HG02840 (cell line): ENCODE data around the gene ZBTB47.

Experiments used
- ATAC-seq: cut with Tn5 transposase; IDR thresholded peaks from one replicate; pipeline ENCODE4 v1.9.1; 2021; ENCODE audit warnings: mild to moderate bottlenecking, moderate library complexity, moderate number of reproducible peaks; ENCODE audit not compliant: unreplicated experiment, low FRiP score

The ZBTB47 gene

DNA sequence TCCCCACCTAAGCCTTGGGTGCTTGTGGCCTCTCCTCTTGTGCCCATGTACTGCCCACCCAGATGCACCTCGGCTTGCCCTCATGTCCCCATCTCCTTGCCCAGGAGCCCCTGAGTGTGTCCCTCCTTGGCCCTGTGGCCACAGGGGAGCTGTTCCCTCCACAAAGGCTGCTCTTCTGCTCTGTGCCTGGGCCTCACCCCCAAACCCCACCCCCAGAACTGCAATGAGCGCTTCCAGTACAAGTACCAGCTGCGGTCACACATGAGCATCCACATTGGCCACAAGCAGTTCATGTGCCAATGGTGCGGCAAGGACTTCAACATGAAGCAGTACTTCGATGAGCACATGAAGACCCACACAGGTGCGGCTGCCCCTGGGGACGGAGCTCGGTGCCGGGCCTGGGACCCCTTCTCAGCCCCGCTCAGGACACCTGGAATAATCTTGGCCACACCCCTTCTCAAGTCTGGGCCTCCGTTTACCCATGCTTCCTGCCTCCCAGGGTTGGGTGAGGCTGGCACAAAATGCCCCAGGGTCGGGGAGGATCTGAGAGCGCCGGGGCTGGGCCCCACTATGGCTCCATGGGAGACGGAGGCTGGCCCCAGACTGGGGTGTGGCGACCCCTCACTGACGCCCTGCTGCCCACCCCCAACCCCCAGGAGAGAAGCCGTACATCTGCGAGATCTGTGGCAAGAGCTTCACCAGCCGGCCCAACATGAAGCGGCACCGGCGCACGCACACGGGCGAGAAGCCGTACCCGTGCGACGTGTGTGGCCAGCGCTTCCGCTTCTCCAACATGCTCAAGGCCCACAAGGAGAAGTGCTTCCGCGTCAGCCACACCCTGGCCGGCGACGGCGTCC lies 10.3 kb downstream of the ZBTB47 start:
- no peak for ATAC-seq

- ATAC-seq = no peak
Measured at GRCh38 chr3:42664438-42664803, 10.9 kb downstream of the ZBTB47 start.

DNA sequence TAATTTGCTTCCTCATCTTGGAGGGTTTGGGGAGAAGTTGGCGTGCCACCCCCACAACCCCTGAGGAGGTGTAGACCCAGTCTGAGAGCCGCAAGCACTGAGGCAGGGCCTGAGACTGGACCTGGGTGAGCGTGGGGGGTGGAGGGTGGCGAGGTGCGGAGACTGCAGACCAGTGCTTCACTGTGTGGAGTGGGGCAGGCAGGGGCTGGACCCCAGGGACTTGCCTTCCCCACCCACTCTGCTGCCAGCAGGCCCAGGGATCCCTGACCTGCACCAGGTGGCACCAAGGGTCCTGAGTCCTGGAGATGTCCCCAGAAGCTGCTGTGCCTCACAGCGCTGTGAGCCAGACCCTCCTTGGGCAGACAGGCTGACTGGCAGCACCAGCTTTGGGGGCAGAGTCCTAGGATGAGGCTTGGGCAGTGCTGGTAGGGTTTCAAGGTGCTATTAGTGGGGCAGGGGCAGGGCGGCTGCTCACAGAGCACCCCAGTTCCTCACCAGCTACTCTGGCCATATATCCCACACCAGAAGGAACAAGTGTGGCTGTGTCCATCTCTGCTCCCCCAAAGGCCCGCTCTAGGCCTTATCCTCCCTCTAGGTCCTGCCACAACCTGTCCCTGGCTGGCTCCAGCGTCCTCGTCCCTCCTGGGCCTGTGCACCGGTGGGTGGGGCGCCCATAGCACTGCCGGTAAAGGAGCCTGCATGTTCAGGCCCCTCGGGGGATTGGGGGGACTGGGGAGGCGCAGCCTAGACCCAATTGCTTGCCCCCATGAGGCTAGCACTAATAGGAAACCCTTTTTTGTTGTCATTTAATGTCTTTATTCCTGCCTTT lies 11.8 kb downstream of the ZBTB47 start:
- no peak for ATAC-seq

- no peak for ATAC-seq
Measured at GRCh38 chr3:42666022-42666421, 12.5 kb downstream of the ZBTB47 start.

DNA sequence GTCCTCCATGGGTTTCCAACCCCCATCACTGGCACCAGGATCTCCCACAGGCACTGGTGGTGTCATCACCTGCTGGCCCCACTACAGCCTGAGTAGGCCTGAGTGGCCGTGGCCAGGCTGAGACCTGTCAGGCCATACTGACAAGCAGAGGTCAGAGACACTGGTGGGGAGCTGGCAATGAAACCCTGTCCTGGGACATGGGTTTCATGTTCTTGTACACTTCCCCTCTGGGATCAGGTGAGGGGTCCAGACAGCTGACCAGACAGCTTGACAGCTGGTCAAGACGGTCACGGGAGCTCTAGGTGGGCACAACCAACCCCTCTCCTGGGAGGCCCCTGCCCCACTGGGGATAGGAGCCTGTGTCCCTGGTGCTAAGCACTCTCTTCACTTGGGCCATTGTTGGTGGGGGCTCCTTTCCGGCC lies 13.1 kb downstream of the ZBTB47 start:
- no peak for ATAC-seq

DNA sequence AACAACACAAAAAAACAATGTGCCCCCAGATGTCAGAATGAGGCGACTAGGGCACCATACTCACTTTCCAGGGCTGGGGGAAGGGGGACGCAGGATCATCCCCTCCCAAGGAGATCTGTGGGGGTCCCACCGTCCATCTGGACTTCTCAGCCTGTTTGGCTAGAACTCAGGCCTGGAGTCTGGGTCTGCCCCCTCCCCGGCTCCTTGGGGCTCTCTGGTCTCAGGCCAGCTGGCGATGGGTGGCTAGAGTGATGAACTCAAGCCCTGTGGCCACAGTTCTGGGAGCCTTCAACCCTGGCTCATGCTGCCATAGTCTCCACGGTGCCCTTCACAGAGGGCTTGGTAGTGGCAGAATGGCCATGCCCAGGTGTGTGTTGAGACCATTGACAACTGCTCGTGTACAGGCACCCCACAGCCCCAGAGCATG lies 13.6 kb downstream of the ZBTB47 start:
- ATAC-seq = no peak

- no peak for ATAC-seq
Measured at GRCh38 chr3:42667523-42668412, 14.3 kb downstream of the ZBTB47 start.

GRCh38 chr3:42668413-42668760 lies 14.9 kb downstream of the ZBTB47 start:
- ATAC-seq = no peak

DNA sequence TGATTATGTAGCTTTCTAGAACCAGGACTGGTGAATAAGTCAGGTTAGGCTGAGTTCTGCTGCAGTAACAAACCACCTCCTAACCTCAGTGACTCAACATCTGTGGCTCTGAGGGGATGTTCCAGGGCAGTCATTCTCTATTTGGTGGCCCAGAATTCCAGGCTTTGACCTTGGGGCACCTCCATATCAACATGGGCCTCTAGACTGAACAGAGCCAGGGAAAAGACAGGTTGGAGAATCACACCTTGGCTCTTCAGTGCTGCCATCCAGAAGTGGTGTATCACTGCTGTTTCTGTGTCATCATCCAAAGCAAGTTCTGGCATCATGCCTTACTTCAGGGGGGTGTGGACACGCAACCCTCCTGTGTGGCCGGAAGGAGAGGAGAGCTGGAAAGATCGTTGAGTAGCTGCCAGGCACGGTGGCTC lies 15.3 kb downstream of the ZBTB47 start:
- ATAC-seq = no peak

- no peak for ATAC-seq
Measured at GRCh38 chr3:42670051-42670576, 16.6 kb downstream of the ZBTB47 start.

- no peak for ATAC-seq
Measured at GRCh38 chr3:42670670-42671069, 17.2 kb downstream of the ZBTB47 start.

DNA sequence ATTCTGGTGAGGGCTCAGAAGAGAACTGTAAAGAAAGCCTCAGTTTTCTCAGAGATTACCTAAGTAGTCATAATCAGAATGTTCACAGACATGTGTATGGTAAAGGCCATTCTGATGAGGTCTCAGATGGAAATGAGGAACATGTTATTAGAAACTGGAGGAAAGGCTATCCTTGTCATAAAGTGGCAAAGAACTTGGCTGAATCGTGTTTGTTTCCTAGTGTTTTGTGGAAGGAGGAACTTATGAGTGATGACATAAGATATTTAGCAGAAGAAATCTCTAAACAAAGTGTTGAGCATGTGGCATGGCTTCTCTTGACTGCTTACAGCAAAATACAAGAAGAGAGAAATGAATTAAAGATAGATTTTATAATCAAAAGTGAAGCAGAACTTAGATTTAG lies 19.0 kb downstream of the ZBTB47 start:
- ATAC-seq = no peak

GRCh38 chr3:42673082-42673481 lies 19.6 kb downstream of the ZBTB47 start:
- ATAC-seq = no peak

DNA sequence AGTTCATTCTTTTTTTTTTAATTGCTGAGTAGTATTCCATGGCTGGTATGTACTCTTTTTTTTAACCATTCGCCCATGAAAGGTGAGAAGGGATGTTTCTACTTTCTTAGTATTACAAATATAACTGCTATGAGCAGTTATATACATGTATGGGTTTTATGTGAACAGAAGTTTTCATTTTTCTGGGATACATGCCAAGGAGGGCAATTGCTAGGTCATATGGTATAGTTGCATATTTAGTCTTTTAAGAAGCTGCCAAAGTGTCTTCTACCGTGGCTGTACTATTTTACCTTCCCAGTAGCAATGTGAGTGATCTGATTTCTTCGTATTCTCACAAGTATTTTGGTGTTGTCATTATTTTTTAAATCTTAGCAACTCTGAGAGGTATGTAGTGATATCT lies 20.6 kb downstream of the ZBTB47 start:
- ATAC-seq = no peak

- ATAC-seq = no peak
Measured at GRCh38 chr3:42675909-42676308, 22.4 kb downstream of the ZBTB47 start.

DNA sequence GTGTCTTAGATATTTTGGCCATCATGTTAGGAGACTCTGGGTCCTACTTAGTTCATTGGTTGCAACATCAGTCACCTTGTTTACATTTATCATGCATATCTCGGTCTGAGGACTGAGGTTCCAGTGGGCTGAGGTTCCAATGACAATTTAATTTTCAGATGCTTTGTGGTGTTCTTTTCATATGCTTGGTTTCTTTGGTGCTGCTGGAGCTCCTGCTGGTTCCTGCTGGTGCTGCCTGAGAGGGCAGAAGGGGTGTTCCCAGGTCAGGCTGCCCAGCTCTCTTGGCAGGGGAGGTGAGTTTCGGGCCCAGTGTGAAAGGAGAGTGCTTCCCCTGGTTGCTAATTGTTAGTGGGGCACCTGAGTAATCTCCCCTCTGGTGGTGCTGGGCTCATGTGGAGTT lies 24.9 kb downstream of the ZBTB47 start:
- ATAC-seq = no peak

GRCh38 chr3:42680271-42680670 lies 26.8 kb downstream of the ZBTB47 start:
- ATAC-seq = no peak

DNA sequence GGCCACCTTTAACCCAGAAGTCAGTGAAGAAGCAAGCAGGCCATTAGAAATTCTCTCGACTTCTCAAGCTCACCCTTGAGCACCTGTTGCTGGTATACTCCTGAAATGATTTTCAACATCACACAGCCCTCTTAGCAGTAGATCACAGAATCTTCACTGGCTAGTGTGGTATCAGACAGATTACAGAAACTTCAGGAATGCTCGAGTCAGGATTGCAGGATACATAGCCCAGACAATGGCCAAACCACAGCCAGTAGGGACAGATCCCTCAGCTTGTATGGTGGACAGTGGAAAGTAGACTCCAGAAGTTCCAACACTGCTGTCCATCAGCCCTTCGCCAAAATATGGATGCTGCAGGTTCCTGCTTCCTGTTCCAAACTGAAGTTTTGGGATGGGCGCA lies 27.3 kb downstream of the ZBTB47 start:
- no peak for ATAC-seq

DNA sequence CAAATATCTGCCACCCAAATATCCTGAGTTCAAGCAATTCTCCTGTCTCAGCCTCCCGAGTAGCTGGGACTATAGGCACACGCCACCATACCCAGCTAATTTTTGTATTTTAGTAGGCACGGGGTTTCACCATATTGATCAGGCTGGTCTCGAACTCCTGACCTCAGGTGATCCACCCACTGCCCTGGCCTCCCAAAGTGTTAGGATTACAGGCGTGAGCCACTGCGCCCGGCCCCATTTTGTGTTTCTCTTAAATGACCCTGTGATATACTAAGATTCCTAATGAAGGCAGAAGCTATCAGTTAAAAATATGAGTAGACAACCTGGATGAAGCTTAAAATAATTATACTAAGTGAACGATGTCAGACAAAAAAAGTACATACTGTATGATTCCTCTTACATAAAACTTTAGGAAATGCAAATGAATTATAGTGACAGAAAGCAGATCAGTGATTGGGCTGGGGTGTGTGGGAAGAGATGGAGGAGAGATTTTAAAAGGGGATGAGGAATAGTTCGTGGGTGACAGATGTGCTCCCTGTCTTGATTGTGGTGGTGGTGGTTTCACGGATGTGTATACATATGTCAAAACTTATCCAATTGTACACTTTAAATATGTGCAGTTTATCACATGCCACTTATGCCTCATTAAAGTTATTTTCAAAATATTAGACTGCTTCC lies 28.0 kb downstream of the ZBTB47 start:
- no peak for ATAC-seq
